Stimulated activated CD8-positive, alpha-beta memory T cell treated with anti-CD3 and anti-CD28 coated beads, Interleukin-12 subunit alpha, Interleukin-12 subunit beta, amount 100 ng/mL, for 4 hours (primary cell): Measurements from ENCODE around the gene ISG15.
"Not testable (repeated sequence)": the region's sequence is repeated elsewhere in the genome, so short reads cannot be mapped to it uniquely, and the experiment has no call there.

Source experiments
- DNase-seq: peaks from one replicate; pipeline ENCODE4 v3.0.0-alpha.2; 2020; ENCODE audit warnings: low read depth

Gene ISG15

GRCh38 chr1:995665-996633, 17.3 kb upstream of the ISG15 start:
- no peak for DNase-seq

- DNase-seq, result no peak
These were observed 16.2 kb upstream of the ISG15 start for GRCh38 chr1:996851-997712.

- DNase-seq, result no peak
These were observed 15.6 kb upstream of the ISG15 start for GRCh38 chr1:997713-997992.

GRCh38 chr1:997993-998744, 15.1 kb upstream of the ISG15 start:
- no peak for DNase-seq

GRCh38 chr1:998745-998994, 14.6 kb upstream of the ISG15 start:
- DNase-seq, result no peak

- no peak for DNase-seq
These were observed 14.1 kb upstream of the ISG15 start for GRCh38 chr1:998995-999724.

- peak; percentile 55 for DNase-seq
These were observed 13.5 kb upstream of the ISG15 start, which contains the start of gene HES4 for GRCh38 chr1:999725-1000356. Gene HES4 (minus strand): TSS chr1:1000097. CDS start chr1:999973, 124 bp downstream.

GRCh38 chr1:1000357-1001056, 12.8 kb upstream of the ISG15 start:
- peak; percentile 61 for DNase-seq

GRCh38 chr1:1001057-1001783, 12.1 kb upstream of the ISG15 start:
- no peak for DNase-seq

GRCh38 chr1:1003618-1004419, 9.5 kb upstream of the ISG15 start:
- DNase-seq, result no peak

- DNase-seq, result no peak
These were observed 8.9 kb upstream of the ISG15 start for GRCh38 chr1:1004420-1004779.

GRCh38 chr1:1004780-1005697, 8.3 kb upstream of the ISG15 start:
- DNase-seq, result no peak

GRCh38 chr1:1005774-1006304, 7.5 kb upstream of the ISG15 start:
- no peak for DNase-seq

GRCh38 chr1:1006305-1007159, 6.8 kb upstream of the ISG15 start:
- DNase-seq, result no peak

- DNase-seq, result not testable (repeated sequence)
These were observed 3.2 kb upstream of the ISG15 start for GRCh38 chr1:1010131-1010530.

- DNase-seq, result no peak
These were observed 1.8 kb upstream of the ISG15 start for GRCh38 chr1:1011396-1011949.

GRCh38 chr1:1012736-1013104, 577 bp upstream of the ISG15 start:
- DNase-seq, result not testable (repeated sequence)
